Loucy (cell line): ENCODE data around the gene BTN2A1.

Experiments used
- EZH2phosphoT487 ChIP-seq: fragments of 200-600 bp; IDR thresholded peaks from 2 replicates; pipeline ENCODE4 v1.6.1; 2018; ENCODE audit warnings: antibody characterized with exemption, mild to moderate bottlenecking, moderate library complexity, borderline replicate concordance
- TF ChIP-seq, protein P1 (sequence below): fragments of 200-600 bp; sonication (generic); conservative IDR thresholded peaks from 2 replicates; pipeline ENCODE4 v1.5.1; 2014; ENCODE audit warnings: mild to moderate bottlenecking, antibody characterized with exemption, low read length

GRCh38 chr6:26459023-26459810 lies 1.5 kb downstream of the BTN2A1 start:
- TF ChIP-seq, protein P1, sequence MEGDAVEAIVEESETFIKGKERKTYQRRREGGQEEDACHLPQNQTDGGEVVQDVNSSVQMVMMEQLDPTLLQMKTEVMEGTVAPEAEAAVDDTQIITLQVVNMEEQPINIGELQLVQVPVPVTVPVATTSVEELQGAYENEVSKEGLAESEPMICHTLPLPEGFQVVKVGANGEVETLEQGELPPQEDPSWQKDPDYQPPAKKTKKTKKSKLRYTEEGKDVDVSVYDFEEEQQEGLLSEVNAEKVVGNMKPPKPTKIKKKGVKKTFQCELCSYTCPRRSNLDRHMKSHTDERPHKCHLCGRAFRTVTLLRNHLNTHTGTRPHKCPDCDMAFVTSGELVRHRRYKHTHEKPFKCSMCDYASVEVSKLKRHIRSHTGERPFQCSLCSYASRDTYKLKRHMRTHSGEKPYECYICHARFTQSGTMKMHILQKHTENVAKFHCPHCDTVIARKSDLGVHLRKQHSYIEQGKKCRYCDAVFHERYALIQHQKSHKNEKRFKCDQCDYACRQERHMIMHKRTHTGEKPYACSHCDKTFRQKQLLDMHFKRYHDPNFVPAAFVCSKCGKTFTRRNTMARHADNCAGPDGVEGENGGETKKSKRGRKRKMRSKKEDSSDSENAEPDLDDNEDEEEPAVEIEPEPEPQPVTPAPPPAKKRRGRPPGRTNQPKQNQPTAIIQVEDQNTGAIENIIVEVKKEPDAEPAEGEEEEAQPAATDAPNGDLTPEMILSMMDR = no peak
- no peak for TF ChIP-seq EZH2phosphoT487
